ENCODE measurements around the gene FAM47E. TPM values are rescaled to one million over a fixed set of nuclear protein-coding genes. Genes with fewer than 3 reads are reported as not detected.
"Not testable (repeated sequence)": the region's sequence is repeated elsewhere in the genome, so short reads cannot be mapped to it uniquely, and the experiment has no call there.

The FAM47E gene
- total RNA-seq, 1 donor from 2014 or later, result not detected

DNA sequence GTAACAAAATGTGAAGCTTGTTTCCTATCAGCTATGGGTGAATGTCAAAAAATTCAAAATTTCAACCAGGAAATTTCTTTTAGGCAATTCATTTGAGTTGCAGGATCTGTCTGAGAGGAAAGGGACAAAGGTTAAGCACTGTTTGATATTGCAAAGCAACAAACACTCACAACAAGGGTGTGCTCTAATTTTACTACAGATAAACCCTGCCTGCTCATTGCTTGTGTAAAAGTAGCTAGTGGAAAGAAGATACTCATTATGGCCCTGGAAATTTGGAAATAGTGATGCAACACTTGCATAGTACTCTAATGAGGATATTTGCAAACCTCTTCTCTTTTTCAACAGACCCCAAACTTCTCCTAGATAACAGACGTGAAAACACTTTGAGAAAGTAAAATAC lies 27.1 kb downstream of the FAM47E start:
- no peak for DNase-seq (ENCODE audit: low spot score)
- no peaks in the 10 kb centered on the region for H3K9me3 Mint-ChIP-seq
- no peak overlapping the region for H3K27ac Mint-ChIP-seq
- H3K27me3 Mint-ChIP-seq (ENCODE audit: insufficient read depth), result peaks cover 22% of the 10 kb centered on the region
- intact Hi-C loops (cut with micrococcal nuclease), result no loop called here
- H3K4me3 Mint-ChIP-seq, result no peak overlapping the region
- no peaks in the 10 kb centered on the region for H3K4me1 Mint-ChIP-seq (ENCODE audit: low read depth)
- H3K36me3 Mint-ChIP-seq (ENCODE audit: low read depth), result no peaks in the 10 kb centered on the region

DNA sequence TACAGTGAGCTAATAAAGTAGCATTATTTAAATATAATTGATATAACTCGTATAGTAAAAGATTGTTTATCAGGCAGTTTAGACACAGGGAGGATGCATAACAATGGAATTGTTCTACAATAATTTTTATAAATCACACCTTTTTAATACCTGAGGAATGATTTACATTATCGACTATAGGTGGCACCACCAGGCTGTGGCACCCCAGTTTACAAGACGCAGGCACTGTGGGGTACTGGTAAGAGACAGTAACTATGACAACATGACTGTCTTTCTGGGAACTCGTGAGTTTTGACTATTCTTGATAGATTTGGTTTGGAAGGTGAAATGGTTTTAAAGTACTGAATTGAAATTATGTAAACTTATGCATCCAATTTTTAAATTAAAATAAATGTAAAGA lies 27.9 kb downstream of the FAM47E start:
- Mint-ChIP-seq H3K4me1 (ENCODE audit: low read depth) (no peaks in the 10 kb centered on the region), H3K27ac (no peak overlapping the region), H3K4me3 (no peak overlapping the region), H3K9me3 (no peaks in the 10 kb centered on the region), H3K36me3 (ENCODE audit: low read depth) (no peaks in the 10 kb centered on the region), H3K27me3 (ENCODE audit: insufficient read depth) (peaks cover 19% of the 10 kb centered on the region)
- intact Hi-C loops (cut with micrococcal nuclease), result loop anchor here (1.0 kb wide), 2 partner anchors 99 to 226 kb away; no protein-coding TSS in a partner anchor
- no peak for DNase-seq (ENCODE audit: low spot score)

DNA sequence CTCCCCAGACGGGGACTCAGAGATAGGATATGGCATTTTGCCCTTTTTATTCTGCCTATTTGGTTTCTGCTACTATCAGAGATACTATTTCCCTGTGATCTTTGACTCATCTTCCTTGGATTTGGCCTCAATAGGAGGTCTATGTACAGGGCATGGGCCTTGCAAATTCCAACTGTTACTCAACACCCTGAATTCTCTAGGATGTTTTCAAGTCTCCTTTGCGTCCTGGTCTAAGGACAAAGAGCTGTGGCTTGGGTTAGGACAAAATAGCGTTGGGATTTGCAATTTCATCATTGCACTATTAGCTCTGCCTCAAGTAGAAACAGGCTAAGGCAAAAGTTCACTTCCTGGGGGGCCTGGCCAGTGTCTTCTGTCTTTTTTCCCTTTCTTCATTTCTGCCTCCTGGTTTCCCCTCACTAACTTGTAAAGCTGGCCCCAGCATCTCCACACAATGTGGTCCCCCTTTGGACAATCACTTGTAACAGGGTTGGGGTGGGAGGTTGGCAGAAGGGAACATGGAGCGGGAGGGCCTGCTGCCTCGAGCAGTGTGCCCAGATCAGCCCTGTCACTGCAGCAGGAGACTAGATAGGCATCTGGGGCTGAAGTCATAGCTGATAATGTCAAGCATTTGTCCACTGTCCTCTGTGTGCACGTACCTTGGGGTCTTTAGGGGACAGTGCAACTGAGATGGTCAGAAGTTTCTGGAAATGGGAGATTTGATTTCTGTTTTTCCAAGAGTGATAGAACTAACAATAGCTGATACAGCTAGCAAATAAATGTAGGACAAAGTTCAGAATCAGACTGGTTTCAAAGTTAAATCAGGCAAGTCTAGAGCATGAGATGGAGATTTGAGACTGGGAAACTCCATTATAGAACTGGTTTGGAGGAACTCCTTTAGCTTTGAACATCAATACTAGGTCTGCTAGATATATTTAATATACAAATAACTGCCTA lies 29.2 kb downstream of the FAM47E start:
- H3K4me1 Mint-ChIP-seq (ENCODE audit: low read depth), result no peaks in the 10 kb centered on the region
- intact Hi-C loops (cut with micrococcal nuclease), result no loop called here

DNA sequence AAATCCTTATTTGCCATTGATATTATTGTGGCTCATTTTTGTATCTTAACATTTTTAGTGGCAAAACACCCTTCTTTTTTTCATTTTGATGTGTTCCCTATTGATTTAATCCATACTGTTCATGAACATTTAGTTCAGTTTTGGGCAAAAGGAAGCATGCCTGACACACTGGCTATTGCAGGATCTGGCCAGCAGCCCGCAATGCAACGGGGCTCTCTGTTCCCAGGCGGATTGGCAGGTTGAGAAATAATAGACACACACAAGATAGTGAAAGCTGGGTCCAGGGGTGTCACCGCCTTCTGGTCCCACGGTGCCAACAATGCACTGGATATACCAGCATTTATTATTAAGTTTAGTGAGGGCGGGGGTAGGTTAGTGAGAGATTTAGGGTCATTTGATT lies 30.1 kb downstream of the FAM47E start:
- H3K36me3 Mint-ChIP-seq (ENCODE audit: low read depth); DNase-seq (ENCODE audit: low spot score); H3K4me1 Mint-ChIP-seq (ENCODE audit: low read depth); intact Hi-C loops (cut with micrococcal nuclease); H3K9me3 Mint-ChIP-seq; H3K27ac Mint-ChIP-seq; H3K4me3 Mint-ChIP-seq: not testable (repeated sequence)
- H3K27me3 Mint-ChIP-seq (ENCODE audit: insufficient read depth), result peaks cover 19% of the 10 kb centered on the region

More for the DNA sequence above, 29.2 kb downstream of the FAM47E start:
- Mint-ChIP-seq H3K27me3 (ENCODE audit: insufficient read depth) (peaks cover 17% of the 10 kb centered on the region), H3K36me3 (ENCODE audit: low read depth) (no peaks in the 10 kb centered on the region), H3K4me3 (no peak overlapping the region), H3K27ac (no peak overlapping the region), H3K9me3 (peaks cover 2% of the 10 kb centered on the region)
- DNase-seq (ENCODE audit: low spot score), result no peak

DNA sequence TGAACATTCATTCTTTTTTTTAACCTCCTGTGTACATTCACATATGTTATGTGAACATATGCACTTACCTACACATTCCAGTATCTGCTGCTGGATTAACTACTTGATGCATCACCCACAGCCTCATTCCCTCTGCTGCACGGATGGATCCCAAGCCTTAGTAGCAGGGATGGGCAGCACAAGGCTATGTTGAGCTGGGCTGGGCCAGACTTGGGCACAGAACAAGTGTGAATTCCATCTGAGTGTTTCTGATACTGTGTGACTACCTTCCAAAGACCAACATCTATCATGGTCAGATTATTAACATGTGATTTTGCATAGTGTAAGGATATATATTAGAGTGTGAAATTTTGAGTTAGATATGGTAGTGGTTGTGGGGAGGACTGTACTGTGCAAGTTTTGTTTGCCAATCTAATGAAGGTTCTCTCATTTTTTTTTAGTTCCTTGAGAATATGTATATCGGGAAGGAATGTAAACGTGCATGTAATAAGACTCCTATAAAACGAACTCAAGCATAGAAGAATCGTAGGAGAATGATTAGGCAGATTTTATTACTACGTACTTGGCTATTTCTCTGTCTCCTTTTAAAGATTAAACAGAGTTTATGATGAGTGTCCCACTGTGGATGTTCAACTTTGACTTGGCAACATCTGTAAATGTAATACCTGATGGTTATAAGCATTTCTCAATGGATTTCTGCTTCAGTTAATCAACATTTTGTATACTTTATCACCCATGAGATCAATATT lies 31.6 kb downstream of the FAM47E start:
- Mint-ChIP-seq H3K27me3 (ENCODE audit: insufficient read depth) (peaks cover 32% of the 10 kb centered on the region), H3K27ac (no peak overlapping the region)

DNA sequence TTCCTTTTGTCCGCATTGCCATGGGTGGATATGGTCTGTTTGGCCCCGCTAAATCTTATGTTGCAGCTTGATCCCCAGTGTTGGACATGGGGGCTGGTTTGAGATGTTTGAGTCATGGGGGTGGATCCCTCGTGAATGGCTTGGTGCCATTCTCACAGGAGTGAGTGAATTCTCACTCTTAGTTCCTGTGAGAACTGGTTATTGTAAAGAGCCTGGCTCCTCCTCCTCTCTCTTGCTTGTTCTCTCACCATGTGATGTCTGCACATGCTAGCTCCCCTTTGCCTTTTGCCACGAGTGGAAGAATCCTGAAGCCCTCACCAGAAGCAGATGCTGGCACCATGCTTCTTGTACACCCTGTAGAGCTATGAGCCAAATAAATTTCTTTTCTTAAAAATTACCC lies 32.4 kb downstream of the FAM47E start:
- Mint-ChIP-seq H3K36me3 (ENCODE audit: low read depth) (no peaks in the 10 kb centered on the region), H3K9me3 (peaks cover 9% of the 10 kb centered on the region), H3K27me3 (ENCODE audit: insufficient read depth) (peaks cover 27% of the 10 kb centered on the region), H3K4me1 (ENCODE audit: low read depth) (no peaks in the 10 kb centered on the region), H3K27ac (no peak overlapping the region), H3K4me3 (no peak overlapping the region)
- intact Hi-C loops (cut with micrococcal nuclease), result no loop called here
- no peak for DNase-seq (ENCODE audit: low spot score)

More for the DNA sequence above, 31.6 kb downstream of the FAM47E start:
- Mint-ChIP-seq H3K9me3 (peaks cover 9% of the 10 kb centered on the region), H3K36me3 (ENCODE audit: low read depth) (no peaks in the 10 kb centered on the region), H3K4me3 (no peak overlapping the region), H3K4me1 (ENCODE audit: low read depth) (no peaks in the 10 kb centered on the region)
- no peak for DNase-seq (ENCODE audit: low spot score)
- intact Hi-C loops (cut with micrococcal nuclease), result no loop called here

DNA sequence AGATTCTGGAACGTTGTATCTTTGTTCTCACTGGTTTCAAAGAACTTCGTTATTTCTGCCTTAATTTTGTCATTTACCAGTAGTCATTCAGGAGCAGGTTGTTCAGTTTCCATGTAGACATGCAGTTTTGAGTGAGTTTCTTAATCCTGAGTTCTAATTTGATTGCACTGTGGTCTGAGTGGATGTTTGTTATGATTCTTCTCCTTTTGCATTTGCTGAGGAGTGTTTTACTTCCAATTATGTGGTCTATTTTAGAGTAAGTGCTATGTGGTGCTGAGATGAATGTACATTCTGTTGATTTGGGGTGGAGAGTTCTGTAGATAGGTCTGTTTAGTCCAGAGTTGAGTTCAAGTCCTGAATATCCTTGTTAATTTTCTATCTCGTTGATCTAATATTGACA lies 36.3 kb downstream of the FAM47E start:
- H3K36me3 Mint-ChIP-seq (ENCODE audit: low read depth); DNase-seq (ENCODE audit: low spot score); intact Hi-C loops (cut with micrococcal nuclease); H3K9me3 Mint-ChIP-seq; H3K27ac Mint-ChIP-seq; H3K4me3 Mint-ChIP-seq; H3K4me1 Mint-ChIP-seq (ENCODE audit: low read depth): not testable (repeated sequence)
- H3K27me3 Mint-ChIP-seq (ENCODE audit: insufficient read depth), result peaks cover 39% of the 10 kb centered on the region

DNA sequence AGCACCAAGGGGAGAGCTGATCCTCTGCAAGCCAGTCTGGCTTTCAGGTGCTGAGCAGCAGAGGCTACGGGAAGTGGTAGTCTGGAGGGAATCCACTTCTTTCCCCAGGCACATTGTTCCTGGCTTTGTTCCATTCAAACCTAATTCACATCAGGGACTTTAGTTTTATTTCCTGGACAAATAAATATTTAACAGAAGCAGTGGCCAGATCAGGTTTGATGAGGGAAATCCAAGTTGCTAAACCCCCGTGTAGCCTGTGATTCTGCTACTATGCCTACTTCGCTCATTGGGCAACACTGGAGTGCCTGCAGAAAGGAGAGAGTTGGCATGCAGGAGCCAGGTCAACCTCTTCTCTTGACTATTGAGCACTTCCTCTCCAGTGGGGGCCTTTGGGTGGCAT lies 41.2 kb downstream of the FAM47E start:
- Mint-ChIP-seq H3K27me3 (ENCODE audit: insufficient read depth) (peaks cover 21% of the 10 kb centered on the region), H3K27ac (no peak overlapping the region), H3K36me3 (ENCODE audit: low read depth) (no peaks in the 10 kb centered on the region), H3K9me3 (peaks cover 20% of the 10 kb centered on the region), H3K4me3 (no peak overlapping the region), H3K4me1 (ENCODE audit: low read depth) (no peaks in the 10 kb centered on the region)
- intact Hi-C loops (cut with micrococcal nuclease), result no loop called here
- no peak for DNase-seq (ENCODE audit: low spot score)

DNA sequence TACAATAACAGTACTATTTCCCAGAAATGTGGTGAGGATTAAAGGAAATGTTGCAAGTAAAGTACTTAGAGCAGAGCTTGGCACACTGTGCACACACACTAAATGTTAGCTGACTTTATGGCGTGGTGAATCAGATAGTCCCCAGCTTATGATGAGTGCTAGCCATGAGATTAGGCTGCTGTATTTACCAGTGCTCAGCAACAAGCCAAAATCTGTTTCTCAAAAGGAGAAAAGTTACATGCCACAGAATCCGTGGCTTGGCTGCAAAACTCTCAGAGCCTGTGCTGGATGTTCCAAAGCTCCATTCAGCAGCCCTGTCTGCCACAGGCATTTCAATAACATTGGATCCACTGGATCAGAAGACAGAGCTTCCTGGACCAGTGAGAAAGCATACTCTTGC lies 42.3 kb downstream of the FAM47E start:
- Mint-ChIP-seq H3K4me1 (ENCODE audit: low read depth) (no peaks in the 10 kb centered on the region), H3K4me3 (no peak overlapping the region), H3K9me3 (peaks cover 29% of the 10 kb centered on the region), H3K36me3 (ENCODE audit: low read depth) (no peaks in the 10 kb centered on the region), H3K27me3 (ENCODE audit: insufficient read depth) (peaks cover 18% of the 10 kb centered on the region), H3K27ac (no peak overlapping the region)
- DNase-seq (ENCODE audit: low spot score), result no peak
- intact Hi-C loops (cut with micrococcal nuclease), result no loop called here

DNA sequence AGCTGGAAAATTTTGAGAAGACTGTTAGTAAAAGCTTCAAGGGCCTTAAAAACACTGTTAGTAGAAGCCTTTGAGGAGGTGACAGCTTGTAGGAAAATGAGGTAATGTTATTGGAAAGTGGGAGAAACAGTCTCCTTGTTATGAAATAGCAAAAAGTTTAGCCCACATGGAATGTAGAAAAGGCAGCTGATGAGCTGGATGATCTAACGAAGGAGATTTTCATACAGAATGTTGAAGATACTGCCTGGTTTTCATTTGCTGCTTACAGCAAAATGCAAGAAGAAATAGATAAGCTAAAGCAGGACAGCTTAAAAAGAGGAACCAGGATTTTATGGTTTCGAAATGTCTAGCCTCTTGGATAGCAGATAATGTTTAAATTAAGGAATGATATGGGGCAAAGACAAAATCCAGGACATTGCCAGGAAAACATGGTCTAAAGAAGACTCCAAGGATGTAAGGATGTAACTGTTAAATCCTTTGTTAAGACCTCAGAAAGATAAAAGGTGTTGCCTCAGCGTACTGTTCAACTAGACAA lies 44.8 kb downstream of the FAM47E start:
- no peak for DNase-seq (ENCODE audit: low spot score)
- Mint-ChIP-seq H3K36me3 (ENCODE audit: low read depth) (peaks cover 6% of the 10 kb centered on the region), H3K9me3 (peaks cover 31% of the 10 kb centered on the region), H3K4me1 (ENCODE audit: low read depth) (peaks cover 19% of the 10 kb centered on the region), H3K27ac (no peak overlapping the region), H3K27me3 (ENCODE audit: insufficient read depth) (peaks cover 8% of the 10 kb centered on the region), H3K4me3 (no peak overlapping the region)
- intact Hi-C loops (cut with micrococcal nuclease), result no loop called here

DNA sequence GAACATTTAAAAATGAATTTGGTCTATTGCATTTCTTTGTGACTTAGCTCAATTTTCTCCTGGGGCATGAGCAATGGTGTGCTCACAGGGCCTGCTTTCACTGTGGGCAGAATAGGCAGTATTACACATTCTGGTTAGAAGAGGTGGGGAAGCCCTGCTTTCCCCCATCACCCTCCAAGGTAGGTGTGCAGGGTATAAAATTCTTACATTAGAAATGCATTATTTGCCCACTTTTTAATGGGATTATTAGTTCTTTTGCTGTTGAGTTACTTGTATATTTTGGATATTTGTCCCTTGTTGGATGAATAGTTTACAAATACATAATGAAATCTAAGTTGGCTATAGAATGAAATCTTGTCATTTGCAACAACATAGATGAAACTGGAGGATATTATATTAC lies 46.7 kb downstream of the FAM47E start:
- Mint-ChIP-seq H3K36me3 (ENCODE audit: low read depth) (peaks cover 6% of the 10 kb centered on the region), H3K27me3 (ENCODE audit: insufficient read depth) (peaks cover 6% of the 10 kb centered on the region), H3K9me3 (peaks cover 31% of the 10 kb centered on the region), H3K4me3 (no peak overlapping the region), H3K4me1 (ENCODE audit: low read depth) (peaks cover 37% of the 10 kb centered on the region), H3K27ac (no peak overlapping the region)
- DNase-seq (ENCODE audit: low spot score), result no peak
- intact Hi-C loops (cut with micrococcal nuclease), result no loop called here

DNA sequence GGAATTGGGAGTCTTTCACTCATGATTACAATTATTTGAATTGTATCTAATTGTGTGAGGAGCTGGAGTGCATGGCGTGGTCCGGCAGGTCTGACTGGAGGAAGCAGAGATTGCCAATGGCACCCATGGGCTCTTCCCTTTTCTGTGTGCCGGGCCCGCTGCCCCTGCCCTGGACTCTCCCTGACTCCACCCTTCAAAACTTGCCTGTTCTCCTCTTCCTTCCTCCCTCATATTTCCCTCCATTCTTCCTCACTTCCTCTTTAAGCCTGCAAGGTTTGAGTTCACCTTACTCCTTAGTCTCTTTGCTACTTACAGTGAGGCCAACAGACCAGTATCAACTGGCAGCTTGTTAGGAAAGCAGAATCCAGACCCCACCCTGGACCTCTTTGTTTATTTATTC lies 48.5 kb downstream of the FAM47E start:
- peaks cover 6% of the 10 kb centered on the region for H3K27me3 Mint-ChIP-seq (ENCODE audit: insufficient read depth)
- no peak for DNase-seq (ENCODE audit: low spot score)
- intact Hi-C loops (cut with micrococcal nuclease), result loop anchor here (5.0 to 10.0 kb wide), 7 partner anchors 48 to 1565 kb away; partner anchors contain the start of genes FAM47E, MRPL1, NAAA and RCHY1
- no peak overlapping the region for H3K4me3 Mint-ChIP-seq
- peaks cover 54% of the 10 kb centered on the region for H3K4me1 Mint-ChIP-seq (ENCODE audit: low read depth)
- peaks cover 31% of the 10 kb centered on the region for H3K9me3 Mint-ChIP-seq
- no peak overlapping the region for H3K27ac Mint-ChIP-seq
- H3K36me3 Mint-ChIP-seq (ENCODE audit: low read depth), result peaks cover 6% of the 10 kb centered on the region
